HG03558 (cell line): ENCODE measurements around the gene TMPRSS9.
"Not testable (repeated sequence)": the region's sequence is repeated elsewhere in the genome, so short reads cannot be mapped to it uniquely, and the experiment has no call there.

Experiments used
- ATAC-seq: cut with Tn5 transposase; IDR thresholded peaks from one replicate; pipeline ENCODE4 v1.9.1; 2021; ENCODE audit warnings: moderate number of reproducible peaks; ENCODE audit not compliant: unreplicated experiment; ENCODE audit errors: extremely low read depth

Gene TMPRSS9

DNA sequence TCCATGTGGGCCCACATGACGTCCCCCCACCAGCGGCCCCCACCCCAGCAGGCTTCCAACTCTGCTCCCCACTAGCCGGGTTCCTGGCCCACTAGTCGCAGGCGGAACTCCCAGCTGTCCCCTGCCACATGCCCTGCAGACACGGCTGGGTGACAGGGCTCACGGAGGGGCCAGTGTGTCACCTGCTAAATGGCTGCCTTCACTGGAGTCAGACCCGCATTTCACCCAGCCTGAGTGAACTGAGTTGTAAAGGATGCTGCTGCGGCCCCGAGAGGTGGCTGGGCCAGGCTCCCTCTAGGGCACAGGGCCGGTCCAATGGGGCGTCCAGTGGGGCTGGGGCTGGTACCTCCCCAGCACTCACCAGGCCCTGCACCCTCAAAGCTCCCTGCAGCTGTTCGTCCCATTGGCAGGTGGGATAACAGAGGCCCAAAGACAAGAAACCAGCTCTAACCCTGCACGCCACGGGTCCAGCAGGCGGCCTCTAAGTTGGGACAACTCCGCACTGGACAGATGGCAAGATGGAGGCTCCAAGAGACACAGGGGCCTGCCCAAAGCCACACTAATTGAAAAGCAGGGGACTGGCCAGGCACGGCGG lies 93.5 kb downstream of the TMPRSS9 start:
- no peak for ATAC-seq

DNA sequence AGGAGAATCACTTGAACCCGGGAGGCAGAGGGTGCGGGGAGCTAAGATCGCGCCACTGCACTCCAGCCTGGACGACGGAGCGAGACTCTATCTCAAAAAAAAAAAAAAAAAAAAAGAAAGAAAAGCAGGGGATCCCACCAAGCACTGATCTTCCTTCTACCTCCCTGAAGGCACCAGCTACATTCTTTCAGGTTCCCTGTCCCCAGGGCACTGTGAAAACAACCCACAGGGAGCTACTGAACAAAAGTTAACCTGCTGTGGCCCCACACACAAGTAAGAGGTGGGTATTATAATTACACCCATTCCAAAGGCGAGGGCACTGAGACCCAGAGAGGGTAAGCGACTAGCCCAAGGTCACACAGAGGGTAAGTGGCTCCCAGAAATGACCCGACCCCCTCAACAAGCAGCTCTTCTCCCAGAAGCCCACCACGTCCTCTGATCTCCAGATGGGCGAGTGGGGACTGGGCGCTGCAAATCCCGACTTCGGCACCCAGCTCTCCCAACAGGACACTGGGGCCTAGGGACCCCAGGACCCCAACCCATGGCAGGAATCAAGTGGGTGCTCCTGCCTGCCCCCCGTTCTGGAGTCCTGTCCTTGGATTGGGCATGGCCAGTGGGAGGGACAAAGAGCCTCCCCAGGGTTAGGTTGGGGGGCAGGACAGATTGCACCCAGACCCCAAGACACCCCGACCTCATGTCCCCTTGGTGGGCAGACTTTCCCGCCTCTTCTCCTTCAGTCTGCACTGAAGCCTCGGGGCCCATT lies 94.3 kb downstream of the TMPRSS9 start:
- ATAC-seq, result no peak

DNA sequence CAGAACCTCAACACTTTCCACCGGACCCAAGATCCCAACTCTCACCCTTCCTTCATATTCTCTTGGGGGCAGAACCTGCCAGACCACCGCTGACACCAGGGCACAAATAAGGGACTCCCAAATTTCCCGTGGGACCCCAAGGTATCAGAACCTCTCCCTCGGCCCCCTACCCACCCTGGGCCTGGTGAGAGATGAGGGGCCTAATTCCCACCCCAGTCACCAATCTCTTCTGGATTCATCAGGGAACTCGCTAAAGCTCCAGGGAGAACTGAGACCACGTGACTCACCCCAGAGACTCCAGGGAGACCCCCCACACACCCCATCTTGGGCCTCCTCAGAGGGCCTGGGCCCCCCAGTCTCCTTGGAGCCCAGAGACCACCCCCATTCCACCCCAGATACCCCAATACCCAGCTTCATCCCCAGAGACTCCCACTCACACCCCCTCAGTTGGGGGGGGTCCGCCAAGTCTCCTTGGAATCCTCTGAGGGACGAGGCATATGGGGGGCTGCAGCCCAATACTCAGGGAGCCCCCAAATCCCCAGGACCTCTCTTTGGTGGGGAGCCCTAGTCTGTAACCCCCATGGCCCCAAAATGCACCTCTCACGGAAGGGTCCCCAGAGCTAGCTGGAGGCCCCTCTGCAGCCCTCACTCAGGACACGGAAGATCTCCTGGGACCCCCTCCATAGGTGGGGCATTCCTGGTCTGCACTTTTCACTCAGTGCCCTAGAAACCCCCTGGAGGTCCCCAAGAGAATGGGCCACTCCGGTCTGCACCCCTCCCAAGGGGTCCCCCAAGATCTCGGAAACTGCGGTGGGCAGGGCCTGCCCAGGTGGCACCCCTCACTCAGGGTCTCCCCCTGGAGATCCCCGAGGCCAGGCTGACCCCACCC lies 95.1 kb downstream of the TMPRSS9 start:
- no peak for ATAC-seq

DNA sequence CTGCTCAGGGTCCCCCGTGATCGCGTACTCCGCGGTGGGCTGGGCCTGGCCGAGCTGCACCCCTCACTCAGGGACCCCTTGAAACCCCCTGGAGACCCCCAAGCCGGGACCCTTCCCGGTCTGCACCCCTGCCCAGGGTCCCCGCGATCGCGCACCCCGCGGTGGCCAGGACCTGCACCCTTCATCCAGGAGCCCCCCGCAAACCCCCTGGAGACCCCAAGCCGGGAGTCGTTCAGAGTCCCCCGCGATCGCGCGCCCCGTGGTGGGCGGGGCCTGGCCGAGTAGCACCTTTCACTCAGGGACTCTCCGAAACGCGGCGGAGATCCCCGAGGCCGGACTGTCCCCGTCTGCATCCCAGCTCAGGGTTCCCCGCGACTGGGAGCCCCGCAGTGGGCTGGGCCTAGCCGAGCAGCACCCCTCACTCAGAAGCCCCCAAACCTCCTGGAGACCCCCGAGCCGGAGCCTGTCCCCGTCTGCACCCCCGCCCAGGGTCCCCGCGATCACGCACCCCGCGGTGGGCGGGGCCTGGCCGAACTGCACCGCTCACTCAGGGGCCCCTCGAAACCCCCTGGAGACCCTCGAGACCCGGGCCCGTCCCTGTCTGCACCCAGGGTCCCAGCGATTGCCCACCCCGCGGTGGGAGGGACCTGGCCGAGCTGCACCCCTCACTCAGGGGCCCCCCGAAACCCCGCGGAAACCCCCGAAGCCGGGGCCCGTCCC lies 95.9 kb downstream of the TMPRSS9 start:
- ATAC-seq, result peak; percentile 15

DNA sequence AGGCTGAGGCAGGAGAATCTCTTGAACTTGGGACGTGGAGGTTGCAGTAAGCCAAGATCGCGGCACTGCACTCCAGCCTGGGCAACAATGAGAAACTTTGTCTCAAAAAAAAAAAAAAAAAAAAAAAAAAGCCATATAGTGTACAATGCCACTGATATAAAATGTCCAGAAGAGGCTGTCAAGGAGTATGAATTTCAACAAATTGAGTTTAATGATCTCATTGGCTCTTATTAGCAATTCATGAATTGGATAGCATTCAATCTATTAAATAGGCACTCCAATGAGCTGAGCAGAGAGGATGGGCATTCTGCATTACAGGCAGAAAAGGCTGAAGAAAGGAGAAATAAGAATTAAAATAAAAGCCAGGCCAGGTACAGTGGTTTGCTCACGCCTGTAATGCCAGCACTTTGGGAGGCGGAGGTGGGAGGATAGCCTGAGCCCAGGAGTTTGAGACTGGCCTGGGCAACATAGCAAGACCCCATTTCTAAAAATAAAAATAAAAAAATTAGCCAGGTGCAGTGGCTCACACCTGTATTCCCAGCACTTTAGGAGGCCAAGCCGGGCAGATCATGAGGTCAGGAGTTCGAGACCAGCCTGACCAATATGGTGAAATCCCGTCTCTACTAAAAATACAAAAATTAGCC lies 97.5 kb downstream of the TMPRSS9 start:
- no peak for ATAC-seq

DNA sequence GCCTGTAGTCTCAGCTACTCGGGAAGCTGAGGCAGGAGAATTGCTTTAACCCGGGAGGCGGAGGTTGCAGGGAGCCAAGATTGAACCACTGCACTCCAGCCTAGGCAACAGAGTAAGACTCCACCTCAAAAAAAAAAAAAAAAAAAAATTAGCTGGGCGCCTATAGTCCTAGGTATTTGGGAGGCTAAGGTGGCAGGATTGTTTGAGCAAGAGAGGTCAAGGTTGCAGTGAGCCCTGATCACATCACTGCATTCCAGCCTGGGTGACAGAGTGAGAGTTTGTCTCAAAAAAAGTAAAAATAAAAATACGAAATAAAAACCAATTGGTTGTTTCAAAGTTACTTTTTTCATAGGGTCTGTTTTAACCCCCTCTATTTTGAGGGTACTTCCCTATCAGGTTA lies 98.0 kb downstream of the TMPRSS9 start:
- ATAC-seq, result no peak

DNA sequence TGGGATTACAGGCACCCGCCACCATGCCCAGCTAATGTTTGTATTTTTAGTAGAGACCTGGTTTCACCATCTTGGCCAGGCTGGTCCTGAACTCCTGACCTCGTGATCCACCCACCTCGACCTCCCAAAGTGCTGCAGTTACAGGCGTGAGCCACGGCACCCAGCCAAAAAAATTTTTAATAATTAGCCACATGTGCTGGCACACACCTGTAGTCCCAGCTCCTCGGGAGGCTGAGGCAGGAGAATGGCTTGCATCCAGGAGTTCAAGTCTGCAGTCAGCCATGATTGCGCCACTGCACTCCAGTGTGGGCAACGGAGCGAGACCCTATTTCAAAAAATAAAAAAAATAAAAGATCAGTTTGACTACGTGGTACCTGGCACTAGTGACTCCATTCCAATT lies 98.7 kb downstream of the TMPRSS9 start:
- ATAC-seq, result not testable (repeated sequence)

DNA sequence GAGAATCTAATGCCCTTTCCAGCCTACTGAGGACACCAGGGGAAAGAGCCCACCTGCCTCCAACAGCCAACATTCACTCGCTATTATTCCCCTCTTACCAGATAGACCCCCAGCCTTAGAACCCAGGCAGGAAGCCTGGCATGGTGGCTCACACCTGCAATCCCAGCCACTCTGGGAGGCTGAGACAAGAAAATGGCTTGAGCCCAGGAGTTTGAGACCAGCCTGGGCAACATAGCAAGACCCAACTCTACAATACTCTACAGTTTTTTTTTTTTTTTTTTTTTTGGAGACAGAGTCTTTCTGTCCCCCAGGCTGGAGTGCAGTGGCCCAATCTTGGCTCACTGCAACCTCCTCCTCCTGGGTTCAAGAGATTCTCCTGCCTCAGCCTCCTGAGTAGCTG lies 100.2 kb downstream of the TMPRSS9 start:
- ATAC-seq, result no peak

DNA sequence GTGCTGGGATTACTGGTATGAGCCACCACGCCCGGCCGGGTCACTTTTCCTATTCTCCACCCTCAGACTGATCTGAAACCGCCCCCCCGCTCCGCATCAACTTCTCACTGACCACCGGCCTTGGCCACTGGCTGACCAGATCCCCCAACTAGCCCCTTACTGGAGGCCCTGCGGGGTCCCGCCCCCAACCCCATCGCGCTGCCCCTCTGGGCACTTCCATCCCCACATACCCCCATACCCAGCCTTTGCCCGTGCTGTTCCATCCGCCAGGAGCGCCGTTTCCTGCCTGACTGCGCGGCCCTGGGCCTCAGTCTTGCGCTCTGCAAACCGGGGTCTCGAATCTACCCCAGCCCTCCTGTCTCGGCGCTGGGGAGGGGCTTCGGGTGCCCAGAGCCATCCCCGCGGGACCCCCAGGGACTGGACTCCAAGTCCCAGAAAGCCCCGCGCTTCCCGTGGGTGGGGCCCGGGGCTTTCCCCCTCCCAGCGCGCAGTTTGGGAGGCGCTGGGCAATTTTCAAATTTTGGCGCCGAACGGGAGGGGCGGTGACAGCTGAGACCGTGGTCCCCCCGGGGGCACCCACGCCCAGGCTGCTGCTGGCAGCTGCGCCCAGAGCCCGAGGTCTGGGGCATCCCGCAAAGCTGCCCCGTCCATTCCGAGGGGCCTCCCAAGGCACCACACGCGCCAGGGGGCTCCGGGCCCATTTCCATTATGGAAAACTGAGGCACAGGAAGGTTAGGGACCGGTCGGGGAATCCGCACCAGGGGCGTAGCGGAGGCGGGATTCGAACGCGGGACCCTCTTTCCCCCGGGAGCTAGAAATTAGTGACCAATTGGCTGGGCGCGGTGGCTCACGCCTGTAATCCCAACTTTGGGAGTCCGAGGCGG lies 101.9 kb downstream of the TMPRSS9 start:
- no peak for ATAC-seq

DNA sequence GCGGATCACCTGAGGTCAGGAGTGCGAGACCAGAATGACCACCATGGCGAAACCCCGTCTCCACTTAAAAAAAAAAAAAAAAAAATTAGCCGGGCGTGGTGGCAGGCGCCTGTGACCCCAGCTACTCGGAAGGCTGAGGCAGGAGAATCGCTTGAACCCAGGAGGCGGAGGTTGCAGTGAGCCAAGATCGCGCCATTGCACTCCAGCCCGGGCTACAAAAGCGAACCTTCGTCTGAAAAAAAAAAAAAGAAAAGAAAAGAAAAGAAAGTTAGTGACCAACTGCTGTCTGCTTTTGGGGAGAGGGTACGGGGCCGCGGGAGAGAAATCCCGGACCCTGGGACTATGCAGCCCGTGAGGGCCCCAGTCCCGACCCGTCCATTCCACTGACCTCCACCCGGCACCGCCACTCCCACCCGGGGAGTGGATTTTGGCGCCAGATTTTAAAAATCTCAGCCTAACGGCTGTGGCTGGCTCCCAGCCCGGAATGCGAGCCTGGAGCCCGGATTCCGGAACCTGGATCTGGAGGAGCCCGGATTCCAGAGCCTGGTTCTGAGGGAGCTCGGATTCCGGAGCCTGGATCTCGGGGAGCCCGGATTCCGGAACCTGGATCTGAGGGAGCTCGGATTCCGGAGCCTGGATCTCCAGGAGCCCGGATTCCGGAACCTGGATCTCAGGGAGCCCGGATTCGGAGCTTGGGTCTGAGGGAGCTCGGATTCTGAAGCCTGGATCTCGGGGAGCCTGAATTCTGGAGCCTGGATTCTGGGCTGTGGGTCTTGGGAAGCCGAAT lies 102.8 kb downstream of the TMPRSS9 start:
- no peak for ATAC-seq

DNA sequence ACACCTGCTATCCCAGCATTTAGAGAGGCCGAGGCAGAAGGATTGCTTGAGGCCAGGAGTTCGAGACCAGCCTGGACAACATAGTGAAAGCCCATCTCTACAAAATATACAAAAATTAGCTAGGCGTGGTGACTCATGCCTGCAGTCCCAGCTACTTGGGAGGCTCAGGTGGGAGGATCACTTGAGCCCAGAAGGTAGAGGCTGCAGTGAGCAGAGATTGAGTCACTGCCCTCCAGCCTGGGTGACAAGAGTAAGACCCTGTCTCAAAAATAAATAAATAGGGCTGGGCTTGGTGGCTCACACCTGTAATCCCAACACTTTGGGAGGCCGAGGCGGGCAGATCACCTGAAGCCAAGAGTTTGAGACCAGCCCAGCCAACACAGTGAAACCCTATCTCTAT lies 103.6 kb downstream of the TMPRSS9 start:
- ATAC-seq, result not testable (repeated sequence)

DNA sequence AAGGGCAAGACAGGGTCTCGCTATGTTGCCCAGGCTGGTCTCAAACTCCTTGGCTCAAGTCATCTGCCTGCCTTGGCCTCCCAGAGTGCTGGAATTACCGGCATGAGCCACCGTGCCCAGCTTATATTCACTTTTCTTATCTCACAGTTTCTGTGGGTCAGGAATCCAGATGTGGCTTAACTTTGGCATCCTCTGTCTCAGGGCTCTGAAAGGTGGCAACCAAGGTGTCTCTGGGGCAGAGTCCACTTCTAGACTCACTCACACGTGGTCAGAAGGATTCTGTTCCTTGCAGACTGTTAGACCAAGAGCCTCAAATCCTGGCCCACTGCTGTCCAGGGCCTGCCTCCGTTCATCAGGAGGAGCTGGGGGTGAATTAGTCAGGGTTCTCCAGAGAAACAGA lies 104.3 kb downstream of the TMPRSS9 start:
- no peak for ATAC-seq

DNA sequence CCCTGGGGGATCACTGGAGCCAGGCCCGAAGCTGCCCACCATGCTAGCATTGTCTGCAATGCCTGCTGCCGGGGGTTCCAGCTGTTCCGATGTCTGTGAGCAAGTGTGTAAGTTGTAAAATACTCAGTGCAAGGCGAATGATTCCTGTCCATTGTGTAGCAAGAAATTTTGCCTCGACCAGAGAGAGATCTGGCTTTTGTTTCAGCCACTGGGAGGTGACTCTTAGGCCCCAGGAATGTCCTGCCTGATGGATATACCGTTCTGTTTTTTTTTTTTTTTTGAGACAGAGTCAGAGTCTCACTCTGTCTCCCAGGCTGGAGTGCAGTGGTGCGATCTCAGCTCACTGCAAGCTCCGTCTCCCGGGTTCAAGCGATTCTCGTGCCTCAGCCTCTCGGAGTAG lies 108.5 kb downstream of the TMPRSS9 start:
- no peak for ATAC-seq

DNA sequence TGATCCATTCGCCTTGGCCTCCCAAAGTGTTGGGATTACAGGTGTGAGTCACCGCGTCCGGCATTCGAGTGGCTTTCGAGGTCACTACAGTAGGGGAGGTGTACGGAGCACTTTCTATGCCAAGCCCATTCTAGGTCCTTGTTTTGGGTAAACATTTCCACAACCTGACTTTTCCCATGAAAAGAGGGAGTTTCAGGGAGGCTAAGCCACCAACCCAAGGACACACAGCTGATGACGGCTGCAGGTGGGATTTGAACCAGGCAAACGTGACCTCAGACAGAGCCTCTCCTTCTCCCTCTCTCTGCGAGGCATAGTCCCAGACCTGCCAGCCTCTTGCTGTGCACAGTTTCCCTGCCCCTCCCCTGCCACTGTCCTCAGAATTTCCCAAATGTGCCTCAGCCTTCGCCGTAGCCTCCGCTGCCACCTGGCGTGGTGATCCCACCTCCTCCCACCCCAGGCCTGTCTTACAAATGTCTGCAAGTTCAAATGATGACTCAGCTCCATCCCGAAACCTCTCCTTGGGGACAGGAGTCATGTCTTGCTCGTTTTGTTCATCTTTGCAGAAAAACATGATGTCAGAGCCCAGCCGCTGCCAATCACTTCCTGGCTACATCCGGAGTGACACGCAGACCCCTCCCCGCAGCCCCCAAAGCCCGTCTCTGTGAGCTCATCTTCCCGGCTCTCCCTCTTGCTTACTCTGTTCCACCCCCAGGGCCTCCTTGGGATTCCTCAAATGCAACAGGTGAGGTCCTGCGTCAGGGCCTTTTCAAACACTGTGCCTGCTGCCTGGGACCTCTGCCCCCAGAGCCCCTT lies 109.2 kb downstream of the TMPRSS9 start:
- ATAC-seq, result no peak

DNA sequence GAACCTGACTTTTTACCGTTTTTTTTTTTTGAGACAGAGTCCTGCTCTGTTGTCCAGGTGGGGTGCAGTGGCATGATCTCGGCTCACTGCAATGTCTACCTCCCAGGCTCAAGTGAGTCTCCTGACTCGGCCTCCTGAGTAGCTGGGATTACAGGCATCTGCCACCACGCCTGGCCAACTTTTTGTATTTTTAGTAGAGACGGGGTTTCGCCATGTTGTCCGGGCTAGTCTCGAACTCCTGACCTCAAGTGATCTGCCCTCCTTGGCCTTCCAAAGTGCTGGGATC lies 109.8 kb downstream of the TMPRSS9 start:
- ATAC-seq, result not testable (repeated sequence)

DNA sequence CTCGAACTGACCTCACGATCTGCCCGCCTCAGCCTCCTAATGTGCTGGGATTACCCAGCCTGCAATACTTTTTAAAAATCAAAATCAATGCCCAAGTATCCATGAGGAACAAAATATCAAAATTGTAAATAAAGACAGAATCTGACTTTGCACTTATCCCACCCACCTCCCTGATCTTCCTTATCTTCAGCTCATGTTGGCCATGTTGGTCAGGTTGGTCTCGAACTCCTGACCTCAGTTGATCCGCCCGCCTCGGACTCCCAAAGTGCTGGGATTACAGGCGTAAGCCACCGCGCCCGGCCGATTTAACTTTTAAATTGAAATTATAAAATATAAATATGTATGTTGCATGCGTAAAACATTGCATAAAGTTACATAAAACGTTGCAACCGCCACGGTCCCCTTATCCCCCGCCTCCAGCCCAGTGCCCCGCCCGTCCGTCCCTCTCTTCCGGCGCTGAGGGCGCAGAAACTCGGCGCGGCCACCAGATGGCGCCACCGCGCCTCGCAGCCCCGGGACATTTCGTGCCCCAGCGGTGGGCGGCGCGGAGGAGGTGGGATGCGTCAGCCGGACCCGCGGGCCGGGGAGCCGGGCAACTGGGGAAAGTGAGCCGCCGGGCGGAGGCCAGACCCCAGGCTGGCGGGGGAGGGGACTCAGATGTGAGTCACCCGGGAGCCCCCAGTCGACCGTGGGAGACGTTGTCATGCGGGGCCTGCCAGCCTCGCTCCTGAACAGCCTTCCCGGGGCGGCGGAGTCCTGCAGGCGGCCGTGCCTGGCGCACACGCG lies 114.4 kb downstream of the TMPRSS9 start:
- ATAC-seq, result no peak
